BLaER1 (cell line): ENCODE measurements around the gene TTC34.
A peak's percentile ranks its signal among the peaks of the same experiment; 100 is the strongest.

ENCODE experiments used
- H3K27ac ChIP-seq: shearing (Covaris generic); formaldehyde crosslinking; 2 replicates; pipeline ENCODE4 v1.8.1; 2022
- H3K27me3 ChIP-seq: shearing (Covaris generic); formaldehyde crosslinking; 2 replicates; pipeline ENCODE4 v1.8.1; 2022
- H3K36me3 ChIP-seq: shearing (Covaris generic); formaldehyde crosslinking; 2 replicates; pipeline ENCODE4 v1.8.1; 2022
- H3K4me1 ChIP-seq: shearing (Covaris generic); formaldehyde crosslinking; 2 replicates; pipeline ENCODE4 v1.8.1; 2022
- H3K4me2 ChIP-seq: shearing (Covaris generic); formaldehyde crosslinking; 2 replicates; pipeline ENCODE4 v1.8.1; 2022
- H3K4me3 ChIP-seq: shearing (Covaris generic); formaldehyde crosslinking; 2 replicates; pipeline ENCODE4 v1.8.1; 2022
- H3K9ac ChIP-seq: shearing (Covaris generic); formaldehyde crosslinking; 2 replicates; pipeline ENCODE4 v1.8.1; 2022
- H3K9me3 ChIP-seq: shearing (Covaris generic); formaldehyde crosslinking; 2 replicates; pipeline ENCODE4 v1.8.1; 2022
- H4K20me1 ChIP-seq: shearing (Covaris generic); formaldehyde crosslinking; 2 replicates; pipeline ENCODE4 v1.8.1; 2022
- Cebpa-rat ChIP-seq: shearing (Covaris generic); IDR thresholded peaks from 2 replicates; pipeline ENCODE4 v1.8.1; 2022

Gene TTC34

GRCh38 chr1:2625311-2625710 lies 176.2 kb downstream of the TTC34 start:
- TF ChIP-seq Cebpa-rat, result no peak
- Histone ChIP-seq H3K36me3 (no peaks in the 10 kb centered on the region), H4K20me1 (peaks cover 12% of the 10 kb centered on the region; the same call in 1 of the 2 replicates), H3K4me2 (no peak overlapping the region), H3K4me1 (no peaks in the 10 kb centered on the region), H3K9ac (no peak overlapping the region), H3K27ac (no peak overlapping the region), H3K4me3 (no peak overlapping the region), H3K27me3 (peaks cover 62% of the 10 kb centered on the region), H3K9me3 (peaks cover 31% of the 10 kb centered on the region)

- no peak overlapping the region for H3K9ac ChIP-seq
- no peak for TF ChIP-seq Cebpa-rat
- H3K36me3 ChIP-seq, result no peaks in the 10 kb centered on the region
- H4K20me1 ChIP-seq, result peaks cover 12% of the 10 kb centered on the region; the same call in 1 of the 2 replicates
- no peaks in the 10 kb centered on the region for H3K4me1 ChIP-seq
- no peak overlapping the region for H3K4me3 ChIP-seq
- no peak overlapping the region for H3K4me2 ChIP-seq
- H3K9me3 ChIP-seq, result peaks cover 31% of the 10 kb centered on the region
- no peak overlapping the region for H3K27ac ChIP-seq
- H3K27me3 ChIP-seq, result peaks cover 57% of the 10 kb centered on the region
These were observed 176.7 kb downstream of the TTC34 start for GRCh38 chr1:2624735-2625300.

GRCh38 chr1:2623571-2624337 lies 177.7 kb downstream of the TTC34 start:
- Histone ChIP-seq H3K4me1 (no peaks in the 10 kb centered on the region), H3K9me3 (peaks cover 28% of the 10 kb centered on the region), H3K4me3 (no peak overlapping the region), H3K27ac (no peak overlapping the region), H3K27me3 (peaks cover 46% of the 10 kb centered on the region), H3K4me2 (no peak overlapping the region), H4K20me1 (peaks cover 5% of the 10 kb centered on the region; the same call in 1 of the 2 replicates), H3K36me3 (no peaks in the 10 kb centered on the region), H3K9ac (no peak overlapping the region)
- no peak for TF ChIP-seq Cebpa-rat

GRCh38 chr1:2617971-2618470 lies 183.5 kb downstream of the TTC34 start:
- Histone ChIP-seq H3K36me3 (no peaks in the 10 kb centered on the region), H3K4me1 (no peaks in the 10 kb centered on the region), H3K27me3 (0 out of 2 replicates have a peak, but pooled peaks cover 4% of the 10 kb centered on the region), H3K9ac (no peak overlapping the region), H3K9me3 (peaks cover 64% of the 10 kb centered on the region), H3K4me3 (no peak overlapping the region), H4K20me1 (no peaks in the 10 kb centered on the region), H3K27ac (no peak overlapping the region), H3K4me2 (no peak overlapping the region)
- no peak for TF ChIP-seq Cebpa-rat

- H3K27me3 ChIP-seq, result no peaks in the 10 kb centered on the region
- peaks cover 38% of the 10 kb centered on the region for H3K9me3 ChIP-seq
- H3K4me2 ChIP-seq, result no peak overlapping the region
- no peak overlapping the region for H3K4me3 ChIP-seq
- H3K27ac ChIP-seq, result no peak overlapping the region
- no peak overlapping the region for H3K9ac ChIP-seq
- H3K36me3 ChIP-seq, result no peaks in the 10 kb centered on the region
- no peak for TF ChIP-seq Cebpa-rat
- H3K4me1 ChIP-seq, result peaks cover 38% of the 10 kb centered on the region
- peaks cover 4% of the 10 kb centered on the region; the same call in 1 of the 2 replicates for H4K20me1 ChIP-seq
These were observed 187.3 kb downstream of the TTC34 start for GRCh38 chr1:2614145-2614544.

- H3K27me3 ChIP-seq, result no peaks in the 10 kb centered on the region
- H3K9ac ChIP-seq, result no peak overlapping the region
- H3K4me1 ChIP-seq, result peaks cover 40% of the 10 kb centered on the region
- H3K36me3 ChIP-seq, result no peaks in the 10 kb centered on the region
- no peak for TF ChIP-seq Cebpa-rat
- H3K27ac ChIP-seq, result no peak overlapping the region
- peaks cover 38% of the 10 kb centered on the region for H3K9me3 ChIP-seq
- peak overlapping the region; percentile 95 for H3K4me2 ChIP-seq
- H4K20me1 ChIP-seq, result peaks cover 4% of the 10 kb centered on the region; the same call in 1 of the 2 replicates
- no peak overlapping the region for H3K4me3 ChIP-seq
These were observed 188.7 kb downstream of the TTC34 start for GRCh38 chr1:2612591-2613365.

- peak overlapping the region; percentile 95 for H3K4me2 ChIP-seq
- H3K4me1 ChIP-seq, result peaks cover 44% of the 10 kb centered on the region
- H4K20me1 ChIP-seq, result peaks cover 4% of the 10 kb centered on the region; the same call in 1 of the 2 replicates
- TF ChIP-seq Cebpa-rat, result no peak
- peak overlapping the region; percentile 45; the same call in 1 of the 2 replicates for H3K4me3 ChIP-seq
- no peaks in the 10 kb centered on the region for H3K36me3 ChIP-seq
- H3K9ac ChIP-seq, result no peak overlapping the region
- H3K27me3 ChIP-seq, result no peaks in the 10 kb centered on the region
- peaks cover 37% of the 10 kb centered on the region for H3K9me3 ChIP-seq
- H3K27ac ChIP-seq, result 0 out of 2 replicates have a peak overlapping the region, but pooled peaks have one; percentile 9
These were observed 189.7 kb downstream of the TTC34 start for GRCh38 chr1:2611621-2612437.

- peaks cover 4% of the 10 kb centered on the region; the same call in 1 of the 2 replicates for H4K20me1 ChIP-seq
- no peak overlapping the region for H3K4me3 ChIP-seq
- H3K36me3 ChIP-seq, result no peaks in the 10 kb centered on the region
- H3K27me3 ChIP-seq, result no peaks in the 10 kb centered on the region
- peaks cover 29% of the 10 kb centered on the region for H3K9me3 ChIP-seq
- TF ChIP-seq Cebpa-rat, result no peak
- H3K9ac ChIP-seq, result no peak overlapping the region
- peak overlapping the region; percentile 95 for H3K4me2 ChIP-seq
- no peak overlapping the region for H3K27ac ChIP-seq
- peaks cover 52% of the 10 kb centered on the region for H3K4me1 ChIP-seq
These were observed 190.4 kb downstream of the TTC34 start for GRCh38 chr1:2611031-2611501.
